Esophagus squamous epithelium (tissue), 5 donors: ENCODE results near the gene IFI44. TPM values are rescaled to one million over a fixed set of nuclear protein-coding genes. Genes with fewer than 3 reads are reported as not detected.

Experiments
- DNase-seq: peaks from one replicate; lab custom pipeline; 2025; lab: John Stamatoyannopoulos, UW
- H3K27ac ChIP-seq, 4 donors: fragments of 200-600 bp; sonication (generic); one replicate each; pipeline ENCODE4 v1.5.1; 2016 to 2019; ENCODE audit warnings: mild to moderate bottlenecking in 1 of 4
- H3K27me3 ChIP-seq, 4 donors: fragments of 200-600 bp; sonication (generic); 1 replicate in 3 of 4; 2 replicates in 1 of 4; pipeline versions ENCODE4 v1.5.1 to v1.6.0; 2017 to 2021; ENCODE audit warnings: antibody characterized with exemption in 1 of 4
- H3K36me3 ChIP-seq, 3 donors: fragments of 200-600 bp; sonication (generic); one replicate each; pipeline ENCODE4 v1.5.1; 2016 to 2019
- H3K4me1 ChIP-seq, 3 donors: fragments of 200-600 bp; sonication (generic); one replicate each; pipeline ENCODE4 v1.5.1; 2017 to 2019
- H3K4me3 ChIP-seq, 4 donors: fragments of 200-600 bp; sonication (generic); 1 replicate in 3 of 4; 2 replicates in 1 of 4; pipeline ENCODE4 v1.5.1; 2016 to 2019; ENCODE audit warnings: mild to moderate bottlenecking in 2 of 4, moderate library complexity in 1 of 4
- H3K9me3 ChIP-seq, 3 donors: fragments of 200-600 bp; sonication (generic); one replicate each; pipeline ENCODE4 v1.5.1; 2016 to 2019
- CTCF ChIP-seq, 6 experiments: fragments of 450-650 bp in 4 of 6; fragments of 200-600 bp in 2 of 6; sonication (generic) in 2 of 6; IDR thresholded peaks; one replicate each; pipeline ENCODE4 v1.5.1; 2016 to 2019; ENCODE audit warnings: antibody characterized with exemption in 6 of 6, mild to moderate bottlenecking in 4 of 6, moderate library complexity in 4 of 6
- POLR2A ChIP-seq, 4 donors: fragments of 450-650 bp; IDR thresholded peaks; one replicate each; pipeline ENCODE4 v1.6.1; 2017; ENCODE audit warnings: antibody characterized with exemption in 4 of 4, mild to moderate bottlenecking in 4 of 4, moderate library complexity in 3 of 4
- WGBS, 2 donors: methylation state at CpG; one replicate each; pipeline ENCODE4 v1.1.5; 2018; 5-methylcytosine and 5-hydroxymethylcytosine counted together
- intact Hi-C: fragments of 100-400 bp; cut with DNase I; formaldehyde crosslinking; loops from one replicate; pipeline ENCODE4 v1.15.0; 2022
- total RNA-seq, 4 donors: library from RNA; depleted of rRNA; stranded (reverse); fragments of >200 nt; gene quantifications; one replicate each; pipeline ENCODE4 v1.1.0, GENCODE V29; 2016
- donor health status: DM: yes; HTN: yes; CAD: no.

IFI44 gene
- total RNA-seq, 4 donors from 2014 or later = 3.1 to 33.0 (median 7.6) TPM

GRCh38 chr1:78630600-78630999 lies 19.0 kb upstream of the IFI44 start:
- H3K27ac ChIP-seq = no peak overlapping the region
- H3K4me3 ChIP-seq = no peak overlapping the region
- DNase-seq = no peak
- no peaks in the 10 kb centered on the region for H3K4me1 ChIP-seq
- intact Hi-C loops = no loop called here
- H3K27me3 ChIP-seq = no peaks in the 10 kb centered on the region
- no peaks in the 10 kb centered on the region for H3K9me3 ChIP-seq
- H3K36me3 ChIP-seq = no peaks in the 10 kb centered on the region
- no peak for TF ChIP-seq POLR2A (IDR thresholded peaks at IDR 0.05)
- no peak for TF ChIP-seq CTCF (IDR thresholded peaks at IDR 0.05)
- 74 to 95% methylated on average over 2 of the region's 2 CpGs for WGBS, 2 donors

- H3K4me3 ChIP-seq = no peak overlapping the region
- H3K27ac ChIP-seq = no peak overlapping the region
- H3K4me1 ChIP-seq = no peaks in the 10 kb centered on the region
- no peak for DNase-seq
- TF ChIP-seq CTCF (IDR thresholded peaks at IDR 0.05) (no peak), POLR2A (IDR thresholded peaks at IDR 0.05) (no peak)
- no peaks in the 10 kb centered on the region for H3K36me3 ChIP-seq
- intact Hi-C loops = no loop called here
- H3K9me3 ChIP-seq = no peaks in the 10 kb centered on the region
- WGBS, 2 donors = 82 to 93% methylated on average over 3 of the region's 4 CpGs
- no peaks in the 10 kb centered on the region for H3K27me3 ChIP-seq
Observed at GRCh38 chr1:78633209-78633608, 16.4 kb upstream of the IFI44 start.

- no peak for TF ChIP-seq POLR2A (IDR thresholded peaks at IDR 0.05)
- no peak for TF ChIP-seq CTCF (IDR thresholded peaks at IDR 0.05)
- H3K4me1 ChIP-seq = no peaks in the 10 kb centered on the region
- H3K27ac ChIP-seq = no peak overlapping the region
- H3K4me3 ChIP-seq = no peak overlapping the region
- no peak for DNase-seq
- 71 to 76% methylated on average over 1 of the region's 1 CpG for WGBS, 2 donors
- intact Hi-C loops = no loop called here
- H3K27me3 ChIP-seq = no peaks in the 10 kb centered on the region
- H3K36me3 ChIP-seq = no peaks in the 10 kb centered on the region
- H3K9me3 ChIP-seq = peaks cover 0 to 7% (median 0%) of the 10 kb centered on the region in 3 donors
Observed at GRCh38 chr1:78640462-78640861, 9.2 kb upstream of the IFI44 start.

- Histone ChIP-seq H3K9me3 (peaks cover 0 to 7% (median 0%) of the 10 kb centered on the region in 3 donors), H3K36me3 (no peaks in the 10 kb centered on the region), H3K27ac (no peak overlapping the region), H3K27me3 (no peaks in the 10 kb centered on the region), H3K4me3 (no peak overlapping the region), H3K4me1 (peaks cover 0 to 3% (median 0%) of the 10 kb centered on the region in 3 donors)
- no peak for DNase-seq
- intact Hi-C loops = no loop called here
- no peak for TF ChIP-seq CTCF (IDR thresholded peaks at IDR 0.05)
- no peak for TF ChIP-seq POLR2A (IDR thresholded peaks at IDR 0.05)
- 83 to 93% methylated on average over 4 of the region's 4 CpGs for WGBS, 2 donors
Observed at GRCh38 chr1:78641558-78641957, 8.1 kb upstream of the IFI44 start.

- 50 to 54% methylated on average over 1 of the region's 1 CpG for WGBS, 2 donors
- H3K27me3 ChIP-seq = no peaks in the 10 kb centered on the region
- DNase-seq = no peak
- no peak overlapping the region for H3K4me3 ChIP-seq
- no peak overlapping the region for H3K27ac ChIP-seq
- H3K36me3 ChIP-seq = no peaks in the 10 kb centered on the region
- TF ChIP-seq POLR2A (IDR thresholded peaks at IDR 0.05) (no peak), CTCF (IDR thresholded peaks at IDR 0.05) (no peak)
- H3K9me3 ChIP-seq = peaks cover 0 to 7% (median 0%) of the 10 kb centered on the region in 3 donors
- peaks cover 0 to 19% (median 0%) of the 10 kb centered on the region in 3 donors for H3K4me1 ChIP-seq
- intact Hi-C loops = no loop called here
Observed at GRCh38 chr1:78645723-78646122, 3.9 kb upstream of the IFI44 start.
